ENCODE measurements around the gene TIGD3.

DNA sequence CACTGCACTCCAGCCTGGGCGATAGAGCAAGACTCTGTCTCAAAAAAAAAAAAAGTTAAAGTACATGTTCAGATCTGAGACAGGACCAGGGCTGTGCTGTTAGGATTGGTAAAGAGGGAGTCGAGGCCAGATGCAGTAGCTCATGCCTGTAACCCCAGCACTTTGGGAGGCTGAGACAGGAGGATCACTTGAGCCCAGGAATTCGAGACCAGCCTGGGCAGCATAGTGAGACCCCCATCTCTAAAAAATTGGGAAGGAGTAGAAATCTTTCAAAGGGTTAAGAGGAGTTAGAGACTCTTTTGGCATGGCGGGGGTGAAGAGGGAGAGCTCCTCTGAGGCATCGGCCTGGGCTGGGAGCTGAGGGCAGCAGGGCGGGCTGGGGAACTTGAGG lies 16.1 kb downstream of the TIGD3 start:
- no peak for TF ChIP-seq SP1 (IDR thresholded peaks at IDR 0.05)
- TF ChIP-seq L3MBTL2 (conservative IDR thresholded peaks at IDR 0.05), result no peak
